ENCODE data around the gene ADGRL3.

ADGRL3 gene

DNA sequence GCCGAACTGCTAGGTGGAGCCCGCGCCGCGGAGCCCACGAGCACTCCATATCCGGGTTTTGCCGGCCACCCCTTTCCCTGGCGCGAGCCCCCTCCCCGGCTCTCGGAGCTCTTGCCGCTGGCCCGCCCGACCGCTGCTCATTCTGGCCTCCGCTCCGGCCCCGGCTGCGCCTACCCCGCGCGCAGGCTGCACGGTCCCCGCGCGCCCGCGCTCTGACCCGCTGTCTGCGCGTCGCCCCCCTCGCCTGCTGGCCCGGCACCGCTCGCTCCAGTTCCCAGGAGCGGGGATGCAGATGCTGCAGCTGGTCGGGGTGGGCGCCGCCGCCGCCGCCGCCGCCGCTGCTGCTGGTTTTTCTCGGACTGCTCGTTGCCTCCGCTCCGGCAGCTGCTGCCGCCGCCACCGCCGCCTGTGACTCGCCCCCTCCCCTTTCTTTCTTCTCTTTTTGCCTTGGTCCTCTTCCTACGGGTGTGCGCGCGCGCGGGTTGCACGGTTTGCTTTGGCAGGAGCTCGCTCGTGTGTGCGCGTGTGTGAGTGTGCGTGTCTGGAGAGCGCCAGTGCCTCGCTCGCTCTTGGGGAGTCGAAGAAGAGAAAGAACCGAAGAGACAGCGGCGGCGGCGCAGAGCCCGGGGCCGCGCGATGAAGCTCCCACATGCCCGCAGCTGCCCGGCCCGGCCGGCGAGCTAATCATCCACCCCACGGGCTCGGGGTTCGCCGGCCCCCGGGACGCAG is at the start of gene ADGRL3:
Gene ADGRL3 (plus strand): TSS at position 140 of the 729 bp plus-strand sequence.
- no peak for FAIRE-seq

DNA sequence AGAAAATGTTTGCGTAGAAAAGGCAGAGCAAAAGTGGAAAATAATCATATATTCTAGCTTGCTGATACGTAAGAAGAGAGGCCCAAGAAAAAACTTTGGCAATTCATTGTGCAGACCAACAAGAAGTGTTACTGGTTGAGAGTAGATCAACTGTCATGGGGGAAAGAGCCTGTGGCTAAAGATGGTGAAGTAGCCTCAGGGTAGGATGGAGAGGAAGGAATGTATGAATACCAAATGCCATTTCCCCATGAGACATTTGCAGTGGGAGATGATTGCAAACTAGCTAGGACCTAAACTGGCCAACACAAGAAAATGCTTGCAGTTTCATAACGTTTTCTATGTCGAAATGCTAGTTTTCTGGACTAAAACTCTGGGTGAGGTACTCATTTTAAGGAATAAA is 47.7 kb upstream of the ADGRL3 start:
- no peak for FAIRE-seq

DNA sequence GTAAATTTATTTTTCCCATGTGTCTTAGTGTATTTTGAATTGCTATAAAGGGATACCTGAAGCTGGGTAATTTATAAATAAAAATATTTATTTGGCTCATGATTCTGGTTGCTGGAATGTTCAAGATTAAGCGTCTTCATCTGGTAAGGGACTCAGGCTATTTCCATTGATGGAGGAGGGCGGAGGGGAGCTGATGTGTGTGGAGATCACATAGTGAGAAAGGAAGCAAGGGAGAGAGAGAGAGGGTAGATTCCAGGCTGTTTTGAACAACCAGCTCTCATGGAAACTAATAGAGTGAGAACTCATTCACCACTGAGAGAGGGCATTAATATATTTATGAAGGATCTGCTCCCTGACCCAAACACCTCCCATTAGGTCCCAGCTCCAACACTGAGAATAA is 39.6 kb upstream of the ADGRL3 start:
- no peak for FAIRE-seq

DNA sequence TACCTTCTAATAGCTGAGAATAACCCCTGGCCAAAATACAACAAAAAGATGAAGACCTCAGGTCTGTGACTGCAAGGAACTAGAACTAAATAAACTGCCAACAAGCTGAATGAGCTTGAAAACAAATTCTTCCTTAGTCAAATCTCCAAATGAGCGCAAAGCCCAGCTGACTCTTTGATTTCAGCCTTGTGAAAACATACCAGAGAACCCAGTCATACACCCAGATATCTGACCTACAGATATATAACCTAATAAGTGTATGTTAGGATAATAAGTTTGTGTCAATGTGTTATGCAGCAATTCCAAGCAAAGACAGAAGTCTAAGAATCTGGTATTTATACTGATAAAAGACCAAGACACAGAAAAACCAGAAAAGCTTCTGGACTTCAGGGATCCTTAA is 38.0 kb upstream of the ADGRL3 start:
- no peak for FAIRE-seq

DNA sequence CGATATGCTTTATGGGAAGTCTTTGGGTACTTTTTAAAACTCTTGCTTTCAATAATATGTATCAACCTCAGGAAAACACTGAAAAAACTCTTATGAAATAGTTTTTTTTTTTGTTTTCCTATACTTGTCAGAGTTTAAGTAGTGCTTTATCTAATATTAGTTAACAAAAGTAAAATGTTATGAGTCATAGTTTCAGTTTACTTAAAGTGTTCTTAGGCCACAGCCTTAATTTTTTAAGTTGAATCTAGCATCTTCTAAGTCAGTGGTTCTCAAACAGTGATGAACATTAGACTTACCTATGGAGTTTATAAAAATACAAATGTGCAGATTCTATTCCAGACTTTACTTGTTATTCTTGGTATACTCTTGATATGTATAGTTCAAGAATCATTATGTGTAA is 26.3 kb upstream of the ADGRL3 start:
- no peak for FAIRE-seq

DNA sequence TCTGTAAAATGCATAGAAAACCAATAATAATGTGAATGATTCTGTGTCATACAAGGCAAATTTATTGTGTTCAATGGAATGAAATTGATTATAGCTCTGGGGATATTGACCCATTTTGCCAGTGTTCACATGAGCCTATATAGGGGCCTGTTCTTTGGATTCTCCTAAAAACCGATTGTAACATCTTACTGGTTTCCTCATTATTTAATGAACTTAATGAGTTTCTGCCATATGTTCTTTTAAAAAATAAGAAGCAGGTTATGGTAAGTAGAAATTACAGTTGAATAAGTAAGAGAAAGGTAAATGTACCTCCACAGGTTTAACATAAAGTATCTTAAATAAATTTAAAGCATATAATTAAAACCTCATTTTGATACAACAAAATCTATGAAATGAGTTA is 24.6 kb upstream of the ADGRL3 start:
- no peak for FAIRE-seq

DNA sequence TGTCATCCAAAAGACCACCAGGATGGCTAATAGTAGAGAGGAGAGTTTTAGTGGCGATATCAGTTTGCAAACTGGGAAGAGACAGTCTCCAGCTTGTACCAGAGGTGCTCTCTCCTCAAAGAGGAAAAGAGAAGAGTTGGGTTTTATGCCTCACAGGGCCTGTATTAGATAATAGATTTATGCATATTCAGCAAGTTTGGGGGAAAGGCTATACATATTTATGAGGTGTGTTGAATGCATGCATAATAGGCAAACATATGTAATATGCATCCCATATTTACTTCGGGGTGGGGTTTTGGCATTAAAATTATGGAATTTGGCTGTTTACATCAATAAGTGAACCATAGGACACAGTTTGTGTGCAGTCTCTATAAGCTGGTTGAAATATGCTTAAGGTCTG is 22.8 kb upstream of the ADGRL3 start:
- no peak for FAIRE-seq

DNA sequence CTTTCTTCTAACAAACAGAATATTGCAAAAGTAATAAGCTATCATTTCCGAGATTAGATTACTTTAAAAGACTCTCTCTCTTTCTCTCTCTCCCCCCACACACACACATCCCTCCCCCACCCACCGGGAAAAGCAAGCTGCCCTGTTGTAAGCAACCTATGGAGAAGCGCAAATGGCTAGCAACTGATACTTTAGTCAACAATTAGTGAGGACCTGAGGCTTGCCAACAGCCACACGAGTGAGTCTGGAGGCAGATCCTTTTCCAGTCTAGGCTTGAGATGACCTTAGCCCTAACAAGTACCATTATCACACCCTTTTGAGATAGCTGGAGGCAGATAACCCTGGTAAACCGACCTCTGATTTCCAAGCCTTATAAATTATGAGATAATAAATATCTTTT is 19.7 kb upstream of the ADGRL3 start:
- no peak for FAIRE-seq

DNA sequence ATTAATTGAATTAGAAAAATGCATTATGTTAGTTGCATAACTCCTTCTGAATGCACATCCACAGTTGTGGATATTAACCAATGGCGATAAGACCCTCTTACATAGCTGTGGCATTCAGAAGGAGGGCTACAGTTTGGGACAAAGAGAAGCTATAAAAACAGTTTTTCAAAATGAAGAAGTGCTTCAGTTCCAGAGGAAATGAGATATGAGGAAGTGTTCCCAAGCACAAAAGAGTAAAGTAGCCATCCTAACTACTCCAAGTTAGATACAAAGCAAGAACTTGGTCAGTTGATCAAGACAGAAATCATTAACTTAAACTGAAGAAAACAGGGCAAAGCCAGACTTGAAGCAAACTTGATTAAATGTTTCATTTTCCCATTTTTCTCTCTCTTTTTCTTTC is 17.2 kb upstream of the ADGRL3 start:
- FAIRE-seq, result no peak

DNA sequence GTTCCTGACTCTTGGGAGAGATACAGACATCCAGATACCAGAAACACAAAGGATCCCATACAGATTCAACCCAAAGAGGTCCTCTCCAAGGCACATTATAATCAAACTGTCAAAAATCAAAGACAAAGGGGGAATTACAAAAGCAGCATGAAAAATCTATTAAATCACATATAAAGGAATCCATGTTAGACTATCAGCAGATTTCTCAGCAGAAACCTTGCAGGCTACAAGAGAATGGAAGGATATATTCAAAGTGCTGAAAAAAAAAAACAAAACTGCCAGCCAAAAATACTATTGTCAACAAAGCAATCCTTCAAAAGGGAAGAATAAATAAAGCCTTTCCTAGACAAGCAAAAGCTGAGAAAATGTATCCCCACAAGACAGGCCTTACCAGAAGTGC is 14.8 kb upstream of the ADGRL3 start:
- FAIRE-seq, result no peak

DNA sequence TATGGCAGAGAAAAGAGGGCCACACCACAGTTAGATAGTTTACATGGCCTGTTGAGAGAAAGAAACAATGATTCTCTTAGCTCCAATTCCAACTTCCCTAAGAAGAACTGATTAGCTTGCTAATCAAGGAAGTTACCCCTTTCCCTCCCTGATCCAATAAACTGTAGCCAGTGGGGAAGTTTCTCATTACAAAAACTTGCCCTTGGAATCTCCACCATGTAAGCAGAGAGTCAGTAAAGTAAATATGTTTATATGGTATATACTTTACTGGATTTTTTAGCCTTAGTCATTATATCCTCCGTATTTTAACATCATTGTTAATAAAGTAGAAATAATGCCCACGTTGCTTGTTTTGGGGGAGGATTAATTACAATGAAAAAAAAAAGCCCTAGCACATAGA is 7.7 kb upstream of the ADGRL3 start:
- FAIRE-seq, result no peak

DNA sequence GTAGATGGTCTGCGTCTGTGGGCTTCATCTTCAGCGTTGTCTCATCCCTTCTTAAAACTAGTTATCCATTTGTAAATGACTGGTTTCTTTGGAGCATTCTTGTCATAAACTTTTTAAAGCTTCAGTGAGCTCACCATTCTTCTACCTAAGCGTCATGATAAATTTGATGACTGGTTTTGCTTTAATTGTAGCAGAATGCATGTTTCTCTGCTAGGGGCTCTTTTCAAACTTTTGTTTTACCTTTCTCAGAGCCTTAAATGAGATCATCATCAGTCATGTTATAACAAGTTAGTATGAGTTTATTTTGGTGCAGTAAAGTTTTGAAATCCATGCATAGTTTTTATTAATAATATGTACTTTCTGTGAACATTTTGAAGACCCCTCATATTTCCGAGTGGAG is 6.3 kb upstream of the ADGRL3 start:
- no peak for FAIRE-seq

DNA sequence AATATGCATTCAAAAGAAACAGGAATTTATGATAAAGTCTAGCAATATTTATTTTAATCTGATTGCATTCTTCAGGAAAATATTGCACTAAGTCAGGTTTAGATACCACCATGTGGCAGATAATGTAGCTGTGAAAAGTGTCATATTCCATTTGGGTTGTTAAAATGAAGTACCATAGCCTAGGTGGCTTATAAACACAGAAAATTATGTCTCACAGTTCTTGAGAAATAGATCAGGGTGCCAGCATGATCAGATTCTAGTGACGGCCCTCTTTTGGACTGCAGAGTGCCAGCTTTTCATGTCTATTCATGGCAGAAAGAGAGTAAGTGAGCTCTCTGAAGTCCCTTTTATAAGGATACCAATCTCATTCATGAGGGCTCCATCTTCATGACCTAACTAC is 5.6 kb upstream of the ADGRL3 start:
- no peak for FAIRE-seq

DNA sequence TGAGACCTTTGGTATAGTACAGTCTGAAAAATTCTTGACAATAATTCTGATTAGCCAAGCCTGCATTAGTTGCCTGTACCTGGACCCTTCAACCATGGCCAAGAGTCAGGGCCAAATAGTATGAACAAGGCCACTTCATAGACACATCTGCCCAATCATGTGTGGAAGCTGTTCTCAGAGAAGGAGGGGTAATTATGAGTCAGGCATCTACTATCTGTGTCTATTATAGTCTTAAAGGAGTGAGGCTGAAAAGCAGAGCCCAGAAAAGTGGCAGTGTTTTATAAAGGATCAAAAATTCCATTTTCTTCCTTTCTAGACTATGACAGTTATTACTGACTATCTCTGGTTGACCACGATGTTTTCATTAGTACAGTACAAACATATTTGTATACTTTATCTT is 5.0 kb upstream of the ADGRL3 start:
- no peak for FAIRE-seq

DNA sequence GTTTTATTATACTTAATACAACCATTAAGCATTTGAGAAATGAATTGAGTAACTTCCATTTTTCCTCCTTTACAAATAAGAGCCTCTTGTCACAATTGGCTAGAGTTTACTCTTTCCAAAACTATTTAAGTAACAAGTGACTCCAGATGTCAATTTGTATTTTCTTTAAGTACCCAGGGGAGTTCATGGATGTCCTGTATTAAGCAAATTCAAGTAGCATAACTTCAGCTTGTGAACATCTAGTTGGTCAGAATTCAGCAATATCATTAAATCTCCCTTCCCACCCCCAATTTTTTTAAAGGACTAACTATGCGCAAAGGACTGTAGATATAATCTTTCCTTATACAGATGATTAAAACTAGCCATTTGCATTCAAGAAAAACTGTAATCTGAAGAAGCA is 1.4 kb upstream of the ADGRL3 start:
- no peak for FAIRE-seq

DNA sequence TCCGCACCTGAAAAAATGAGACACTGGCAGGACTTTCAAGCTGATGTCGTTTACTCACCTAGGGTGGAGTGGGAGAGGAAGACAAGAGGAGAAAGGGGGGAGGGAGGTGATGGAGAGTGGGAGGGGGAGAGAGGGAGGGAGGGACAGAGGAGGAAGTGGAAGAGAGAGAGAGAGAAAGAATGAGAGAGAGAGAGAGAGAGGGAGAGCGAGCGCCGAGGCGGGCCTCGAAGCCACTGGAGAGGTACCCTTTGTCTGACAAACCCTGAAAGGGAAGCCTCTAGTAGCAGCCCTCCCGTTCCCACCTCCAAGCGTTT is 296 bp upstream of the ADGRL3 start:
- no peak for FAIRE-seq

DNA sequence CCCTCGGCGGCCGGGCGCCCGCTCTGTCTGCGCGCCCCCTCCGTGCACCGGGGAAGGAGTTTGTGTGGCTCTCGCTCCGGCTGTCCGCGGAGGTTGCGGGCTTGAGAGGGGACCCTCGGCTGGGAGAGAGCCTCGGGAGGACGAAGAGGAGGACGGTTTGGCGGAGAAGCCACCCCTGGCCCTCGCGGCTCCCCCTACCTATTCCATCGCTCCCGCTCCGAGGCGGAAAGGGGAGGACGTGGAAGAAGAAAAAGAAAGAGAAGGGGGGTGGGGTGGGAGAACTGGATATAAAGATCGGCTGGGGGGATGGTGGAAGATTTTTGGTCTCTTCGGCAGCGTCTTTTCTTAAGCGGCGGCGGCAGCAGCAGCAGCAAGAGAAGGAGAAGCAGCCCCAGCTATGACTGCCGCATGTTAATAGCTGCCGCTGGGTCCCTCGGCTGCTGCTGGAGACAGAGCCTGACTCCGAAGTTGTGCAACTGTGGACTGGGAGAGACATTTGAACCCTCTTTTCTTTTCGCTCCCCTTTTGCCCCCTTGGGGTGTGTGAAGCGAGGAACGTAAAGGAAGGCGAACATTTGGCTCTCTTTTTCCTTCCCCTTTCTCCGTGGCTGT is 895 bp downstream of the ADGRL3 start:
- no peak for FAIRE-seq

DNA sequence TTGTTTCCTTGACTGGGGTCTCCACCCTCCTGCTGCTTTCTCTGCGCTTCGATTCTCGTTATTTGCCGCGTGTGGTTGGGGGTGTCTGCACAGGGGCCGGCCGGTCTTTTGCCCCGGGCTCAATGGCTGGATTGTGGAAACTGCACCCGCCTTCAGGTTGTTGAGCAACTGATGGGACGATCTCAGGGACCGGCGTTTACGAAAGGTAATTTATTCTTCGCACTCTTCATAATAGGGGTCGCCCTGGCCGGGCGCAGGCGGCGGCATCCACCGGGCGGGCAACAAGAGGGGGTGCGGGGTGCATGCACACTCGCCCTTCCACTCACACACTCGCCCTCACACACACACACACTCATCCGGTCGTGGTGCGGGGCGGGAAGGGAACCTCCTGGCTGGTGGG is 1.4 kb downstream of the ADGRL3 start:
- no peak for FAIRE-seq

DNA sequence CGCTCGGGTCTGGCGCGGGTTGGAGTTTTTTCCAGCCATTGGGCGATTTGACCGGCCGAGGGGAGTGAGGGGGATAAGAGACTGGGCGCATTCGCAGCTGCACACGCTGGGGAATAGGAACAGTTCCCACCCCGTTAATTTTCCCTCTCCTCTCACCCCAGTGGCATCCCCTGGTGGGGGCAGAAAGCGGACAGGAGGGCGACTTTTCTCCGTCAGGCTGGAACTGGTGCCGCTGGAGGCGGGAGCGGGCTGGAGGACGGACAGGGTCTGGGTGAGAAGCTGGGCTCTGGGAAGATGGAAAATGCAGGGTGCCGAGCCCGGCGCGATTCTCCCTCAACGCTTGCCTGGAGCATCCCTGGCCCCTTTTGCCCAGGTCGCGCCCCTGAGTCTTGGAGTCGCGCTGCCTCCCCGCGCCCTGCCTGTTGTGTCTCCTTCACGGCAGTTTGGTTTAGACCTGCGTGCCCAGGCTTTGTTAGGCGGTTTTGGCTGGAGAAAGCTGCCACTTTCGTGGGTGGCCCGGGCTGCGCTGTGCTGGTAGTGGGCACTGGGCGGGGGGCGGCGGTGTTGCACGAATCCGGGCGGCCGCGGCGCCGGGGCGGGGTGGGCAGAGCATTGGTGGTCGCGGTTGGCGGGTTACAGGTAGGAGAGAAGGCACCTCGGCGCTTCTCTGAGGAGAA is 2.0 kb downstream of the ADGRL3 start:
- no peak for FAIRE-seq

DNA sequence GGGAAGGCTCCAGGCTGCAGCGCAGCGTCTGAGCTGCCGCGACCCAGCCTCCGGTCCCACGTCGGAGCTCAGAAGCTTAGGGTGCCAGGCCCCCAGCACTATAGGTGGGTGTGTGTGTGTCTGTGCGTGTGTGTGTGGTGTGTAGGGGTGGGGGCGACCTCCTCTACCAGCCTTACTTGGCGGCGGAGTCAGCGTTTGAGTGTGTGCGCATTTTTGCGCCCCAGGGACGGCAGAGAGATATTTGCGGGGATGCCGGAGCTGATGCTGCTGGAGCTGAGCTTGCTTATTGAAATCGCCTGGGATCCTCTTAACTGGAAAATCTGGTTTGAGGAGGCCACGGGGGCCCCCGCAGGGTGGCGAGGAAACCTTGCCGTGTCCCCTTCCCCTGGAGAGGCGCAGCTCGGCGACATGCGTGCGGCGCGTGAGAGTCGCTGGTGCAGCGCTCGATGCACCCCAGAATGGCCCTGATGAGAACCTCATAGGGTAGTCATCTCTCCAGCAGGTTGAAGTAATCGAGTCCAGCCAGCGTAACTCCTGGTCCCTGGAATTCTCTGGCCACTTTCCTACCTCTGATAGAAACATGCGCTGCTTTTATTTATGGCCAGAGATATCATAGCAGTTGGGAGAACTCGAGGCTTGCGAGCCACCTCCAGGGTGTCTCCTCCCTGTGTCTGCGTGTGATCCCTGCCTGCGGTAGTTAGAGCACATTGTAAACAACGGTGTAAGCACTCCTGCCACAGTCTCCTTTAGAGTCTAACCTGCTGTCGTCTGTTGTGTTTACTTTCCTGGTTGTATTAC is 2.7 kb downstream of the ADGRL3 start:
- no peak for FAIRE-seq

DNA sequence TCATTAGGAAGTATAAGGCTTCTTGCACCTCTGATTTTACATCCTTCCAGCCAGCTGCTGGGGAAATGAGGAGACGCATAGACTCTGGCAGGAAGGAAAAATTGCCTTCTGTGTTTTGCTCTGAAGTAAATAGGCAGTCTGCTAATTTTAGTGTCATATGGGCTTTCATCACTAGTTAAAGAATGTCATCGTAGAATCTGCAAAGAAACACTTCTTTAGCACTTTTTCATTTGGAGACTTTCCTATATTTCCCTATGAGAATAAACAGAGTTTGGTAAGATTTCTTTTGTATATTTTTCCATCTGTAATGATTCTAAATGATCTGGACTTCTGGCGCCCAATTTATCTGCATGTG is 3.3 kb downstream of the ADGRL3 start:
- no peak for FAIRE-seq

DNA sequence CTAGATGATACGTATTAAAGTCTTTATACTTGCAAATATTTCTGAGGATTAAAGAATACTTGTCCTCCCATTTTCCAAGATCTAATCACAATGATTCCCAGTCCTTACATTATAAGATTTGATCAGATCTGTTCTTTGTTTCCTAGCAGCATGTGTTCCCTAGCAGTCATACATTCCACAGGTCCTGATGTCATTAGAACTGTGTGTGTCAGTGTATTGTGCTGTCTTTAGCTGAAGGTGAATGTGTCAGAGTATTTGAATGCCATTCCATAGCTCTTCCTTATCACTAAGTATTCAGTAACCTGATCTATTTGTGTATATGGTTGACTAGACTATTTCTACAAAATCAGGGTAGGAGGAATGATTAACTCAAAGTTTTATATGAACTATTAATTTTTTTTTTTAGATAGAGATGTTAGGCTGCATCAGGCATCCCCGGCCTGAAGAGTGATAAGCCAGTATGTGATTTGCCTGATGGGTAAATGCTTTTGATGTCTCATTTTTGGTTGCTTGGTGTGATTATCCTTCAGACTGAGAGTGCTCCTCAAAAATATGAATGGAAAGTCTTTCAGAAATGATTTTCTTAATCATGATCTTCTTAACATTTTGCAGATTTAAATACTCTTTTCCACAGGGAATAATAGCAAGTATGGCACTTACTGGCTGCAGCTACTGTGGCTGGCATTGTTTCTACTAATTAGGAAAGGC is 4.4 kb downstream of the ADGRL3 start:
- FAIRE-seq, result no peak

DNA sequence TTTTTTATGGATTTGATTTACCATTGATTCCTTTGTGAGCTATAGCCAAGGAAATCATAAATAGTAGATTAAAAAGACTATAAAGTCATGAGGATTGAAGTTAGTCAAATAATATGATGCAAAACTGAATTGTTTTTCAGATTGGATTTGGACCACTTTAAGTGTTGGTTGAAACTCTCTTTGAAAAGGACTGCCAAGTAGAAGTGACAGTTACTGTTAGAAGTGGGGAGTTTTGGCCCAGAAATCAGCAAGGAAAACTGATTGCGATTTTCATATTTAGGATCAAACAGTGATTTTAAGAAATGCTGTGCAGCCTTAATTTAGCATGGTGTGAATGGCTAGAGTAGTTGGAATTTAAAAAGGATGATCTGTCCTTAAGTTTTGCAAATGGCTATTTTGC is 4.9 kb downstream of the ADGRL3 start:
- no peak for FAIRE-seq
